MCF 10A (cell line): ENCODE results near the gene APLF. TPM values are rescaled to one million over a fixed set of nuclear protein-coding genes. Genes with fewer than 3 reads are reported as not detected.

ENCODE experiments used
- BruUV-seq: library from RNA; stranded (reverse); fragments of 400-500 nt; replicated peaks from 2 replicates; lab custom pipeline; 2021; lab: Mats Ljungman, UMichigan
- CTCF ChIA-PET: fragments of 300-600 bp; sonication (Branson Sonifier 250); formaldehyde crosslinking; extraction: SDS; loops from one replicate; lab custom pipeline; 2021; ENCODE audit warnings: antibody characterized with exemption, inconsistent platforms; lab: Yijun Ruan, JAX
- POLR2A ChIA-PET: fragments of 300-600, 350-650 bp; sonication (Branson Sonifier 250); formaldehyde crosslinking; extraction: SDS; loops from one replicate; lab custom pipeline; 2020; ENCODE audit warnings: antibody characterized with exemption, inconsistent platforms; lab: Yijun Ruan, JAX
- DNase-seq: peaks from one replicate; pipeline ENCODE4 v3.0.0-alpha.2; 2018; ENCODE audit not compliant: unreplicated experiment
- H3K27ac Mint-ChIP-seq: one replicate; pipeline ENCODE4 v1.8.0; 2022; ENCODE audit warnings: mild to moderate bottlenecking, low read depth, mixed read lengths; ENCODE audit not compliant: unreplicated experiment
- H3K27me3 Mint-ChIP-seq: one replicate; pipeline ENCODE4 v1.8.0; 2022; ENCODE audit warnings: mixed read lengths; ENCODE audit not compliant: insufficient read depth, unreplicated experiment
- H3K36me3 Mint-ChIP-seq: one replicate; pipeline ENCODE4 v1.8.0; 2022; ENCODE audit warnings: mild to moderate bottlenecking, moderate library complexity, mixed read lengths; ENCODE audit not compliant: insufficient read depth, unreplicated experiment
- H3K4me1 Mint-ChIP-seq: one replicate; pipeline ENCODE4 v1.8.0; 2022; ENCODE audit warnings: mixed read lengths; ENCODE audit not compliant: insufficient read depth, unreplicated experiment
- H3K4me3 Mint-ChIP-seq: one replicate; pipeline ENCODE4 v1.8.0; 2022; ENCODE audit warnings: mild to moderate bottlenecking, moderate library complexity, mixed read lengths; ENCODE audit not compliant: unreplicated experiment
- H3K9me3 Mint-ChIP-seq: one replicate; pipeline ENCODE4 v1.8.0; 2022; ENCODE audit warnings: mixed read lengths; ENCODE audit not compliant: unreplicated experiment
- CTCF ChIP-seq: fragments of 200-600 bp; IDR thresholded peaks from one replicate; pipeline ENCODE4 v1.8.0; 2022; ENCODE audit warnings: antibody characterized with exemption, mild to moderate bottlenecking; ENCODE audit not compliant: unreplicated experiment
- intact Hi-C: fragments of 100-400 bp; cut with micrococcal nuclease; formaldehyde crosslinking; loops from 2 replicates; pipeline ENCODE4 v1.14.1; 2022
- total RNA-seq: library from RNA; stranded (reverse); gene quantifications from 2 replicates; pipeline ENCODE4 v1.2.3, GENCODE V29; 2022

Gene APLF
- total RNA-seq, 1 experiment from 2014 or later: 4.0 TPM

GRCh38 chr2:68420254-68420910 lies 47.0 kb upstream of the APLF start:
- intact Hi-C loops: no loop called here
- H3K36me3 Mint-ChIP-seq: no peaks in the 10 kb centered on the region
- DNase-seq: no peak
- no TSS peak for BruUV-seq
- H3K27me3 Mint-ChIP-seq: no peaks in the 10 kb centered on the region
- H3K9me3 Mint-ChIP-seq: no peaks in the 10 kb centered on the region
- H3K27ac Mint-ChIP-seq: no peak overlapping the region
- POLR2A ChIA-PET: interaction anchor here (0.6 kb wide), 1 partner anchor 1313 kb away, joined by 3 read pairs; no protein-coding TSS in a partner anchor
- no peak for TF ChIP-seq CTCF
- CTCF ChIA-PET: interaction anchor here (1.3 kb wide), 1 partner anchor 21 kb away, joined by 4 read pairs; no protein-coding TSS in a partner anchor
- no peak overlapping the region for H3K4me3 Mint-ChIP-seq
- no peaks in the 10 kb centered on the region for H3K4me1 Mint-ChIP-seq

GRCh38 chr2:68423966-68424650 lies 43.3 kb upstream of the APLF start:
- H3K27me3 Mint-ChIP-seq: no peaks in the 10 kb centered on the region
- H3K9me3 Mint-ChIP-seq: no peaks in the 10 kb centered on the region
- BruUV-seq: no TSS peak
- intact Hi-C loops: no loop called here
- no peak for DNase-seq
- H3K4me3 Mint-ChIP-seq: no peak overlapping the region
- ChIA-PET CTCF (interaction anchor here (0.5 to 0.8 kb wide), 2 partner anchors 13 to 1950 kb away, joined by 3 to 5 read pairs; no protein-coding TSS in a partner anchor), POLR2A (interaction anchor here (0.6 kb wide), 1 partner anchor 132 kb away, joined by 4 read pairs; no protein-coding TSS in a partner anchor)
- H3K27ac Mint-ChIP-seq: no peak overlapping the region
- no peaks in the 10 kb centered on the region for H3K4me1 Mint-ChIP-seq
- no peak for TF ChIP-seq CTCF
- no peaks in the 10 kb centered on the region for H3K36me3 Mint-ChIP-seq

GRCh38 chr2:68425503-68425902 lies 41.9 kb upstream of the APLF start:
- intact Hi-C loops: no loop called here
- Mint-ChIP-seq H3K27ac (no peak overlapping the region), H3K4me3 (no peak overlapping the region), H3K9me3 (no peaks in the 10 kb centered on the region), H3K36me3 (no peaks in the 10 kb centered on the region), H3K27me3 (no peaks in the 10 kb centered on the region), H3K4me1 (no peaks in the 10 kb centered on the region)
- DNase-seq: no peak
- no TSS peak for BruUV-seq
- ChIA-PET POLR2A (no interaction called here), CTCF (interaction anchor here (2.4 kb wide), 1 partner anchor 15 kb away, joined by 11 read pairs; no protein-coding TSS in a partner anchor)
- TF ChIP-seq CTCF: no peak

- CTCF ChIA-PET: interaction anchor here (2.4 kb wide), 1 partner anchor 14 kb away, joined by 11 read pairs; no protein-coding TSS in a partner anchor
- no peak overlapping the region for H3K27ac Mint-ChIP-seq
- TF ChIP-seq CTCF: no peak
- intact Hi-C loops: no loop called here
- no TSS peak for BruUV-seq
- DNase-seq: no peak
- POLR2A ChIA-PET: interaction anchor here (0.5 to 1.5 kb wide), 7 partner anchors 9 to 319 kb away, joined by 3 to 6 read pairs (median 3); no protein-coding TSS in a partner anchor
- no peaks in the 10 kb centered on the region for H3K9me3 Mint-ChIP-seq
- no peaks in the 10 kb centered on the region for H3K27me3 Mint-ChIP-seq
- H3K36me3 Mint-ChIP-seq: no peaks in the 10 kb centered on the region
- no peaks in the 10 kb centered on the region for H3K4me1 Mint-ChIP-seq
- no peak overlapping the region for H3K4me3 Mint-ChIP-seq
Observed at GRCh38 chr2:68426446-68426845, 40.9 kb upstream of the APLF start.
